8988T (cell line): ENCODE measurements around the gene POLH.
"Not testable (repeated sequence)": the region's sequence is repeated elsewhere in the genome, so short reads cannot be mapped to it uniquely, and the experiment has no call there.

Source experiments
- DNase-seq: peaks from one replicate; pipeline ENCODE4 v3.0.0; 2011

The POLH gene

GRCh38 chr6:43608310-43608763, 32.4 kb downstream of the POLH start:
- DNase-seq: no peak

- DNase-seq: no peak
These were observed 32.8 kb downstream of the POLH start for GRCh38 chr6:43608807-43609206.

DNA sequence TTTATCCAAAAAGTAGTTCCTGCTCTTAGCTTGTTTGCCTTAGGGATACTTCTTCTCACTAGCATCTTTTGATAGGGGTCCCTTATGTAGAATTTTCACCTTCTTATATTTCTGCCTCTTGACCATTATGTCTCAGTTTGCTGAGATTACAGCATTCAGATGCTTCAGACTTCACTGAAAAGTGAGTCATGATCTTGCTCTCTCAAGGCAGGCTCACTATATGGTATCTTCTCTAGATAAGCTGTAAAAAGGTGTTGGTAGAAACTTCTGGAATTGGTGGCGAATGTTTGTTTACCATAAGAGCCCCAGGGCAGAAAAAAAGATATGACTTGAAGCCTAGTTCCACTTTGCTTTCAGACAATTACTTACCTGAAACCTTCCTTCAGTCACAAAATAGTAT, 33.4 kb downstream of the POLH start:
- no peak for DNase-seq

DNA sequence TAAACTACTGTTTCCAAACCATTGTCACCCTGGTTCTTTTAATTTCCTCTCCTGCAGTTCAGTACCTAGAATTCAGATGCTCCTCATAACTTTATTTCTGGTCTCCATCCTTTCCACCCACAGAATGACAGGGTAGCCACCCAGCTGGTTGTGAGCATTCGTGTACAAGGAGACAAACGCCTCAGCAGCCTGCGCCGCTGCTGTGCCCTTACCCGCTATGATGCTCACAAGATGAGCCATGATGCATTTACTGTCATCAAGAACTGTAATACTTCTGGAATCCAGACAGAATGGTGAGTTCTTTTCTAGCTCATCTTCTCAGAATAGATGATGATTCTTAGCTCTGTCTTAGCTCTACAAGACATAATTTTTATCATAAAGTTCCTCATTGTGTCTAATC, 34.4 kb downstream of the POLH start:
- no peak for DNase-seq

- DNase-seq: no peak
These were observed 37.9 kb downstream of the POLH start for GRCh38 chr6:43613721-43614395.

GRCh38 chr6:43614396-43614730, 38.4 kb downstream of the POLH start:
- DNase-seq: no peak

- DNase-seq: no peak
These were observed 40.9 kb downstream of the POLH start for GRCh38 chr6:43616725-43617472.

GRCh38 chr6:43621078-43621835, 45.3 kb downstream of the POLH start:
- DNase-seq: no peak

- DNase-seq: no peak
These were observed 45.8 kb downstream of the POLH start for GRCh38 chr6:43621836-43622180.

GRCh38 chr6:43622541-43622940, 46.6 kb downstream of the POLH start:
- no peak for DNase-seq

DNA sequence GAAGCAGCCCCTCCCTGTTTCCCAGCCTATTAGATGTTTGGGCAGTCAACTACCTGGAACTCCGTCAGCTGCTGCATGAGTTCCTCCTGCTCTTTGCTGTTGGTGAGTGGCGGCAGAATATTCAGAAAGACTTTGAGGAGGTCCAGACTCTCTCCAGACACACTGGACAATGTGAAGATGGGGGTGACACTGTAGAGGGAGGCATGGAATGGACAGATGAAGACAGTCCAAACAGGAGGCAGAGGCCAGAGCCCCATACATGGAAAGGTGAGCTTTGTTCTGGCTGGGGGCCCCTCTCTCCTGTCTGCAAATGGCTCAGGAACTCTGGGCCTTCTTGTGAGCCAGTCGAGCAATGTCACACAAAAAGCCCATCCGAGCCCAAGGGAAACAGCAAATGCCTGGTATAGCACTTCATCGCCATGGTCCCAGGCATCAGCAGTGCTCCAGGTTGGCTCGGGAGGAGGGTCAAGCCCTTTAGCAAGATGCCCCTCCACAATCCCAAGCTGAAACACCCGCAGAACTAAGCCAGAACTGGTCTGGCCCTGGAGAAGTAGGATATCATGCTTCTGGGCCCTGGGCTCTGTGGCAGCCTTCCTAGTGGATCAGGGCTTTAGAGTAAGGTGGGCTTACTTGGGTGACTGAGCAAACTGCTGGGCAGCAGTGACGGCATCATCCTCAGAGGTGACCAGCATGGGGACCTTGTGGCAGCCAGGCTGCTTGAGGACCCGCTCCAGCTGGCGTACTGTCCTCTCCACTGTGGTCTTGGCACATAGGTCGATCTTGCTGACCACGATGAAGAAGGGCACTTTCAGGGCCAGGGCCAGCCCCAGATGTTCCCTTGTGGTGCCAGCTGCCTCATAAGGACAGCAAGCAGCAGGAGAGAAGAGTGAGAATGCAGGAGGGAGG, 48.1 kb downstream of the POLH start:
- no peak for DNase-seq

DNA sequence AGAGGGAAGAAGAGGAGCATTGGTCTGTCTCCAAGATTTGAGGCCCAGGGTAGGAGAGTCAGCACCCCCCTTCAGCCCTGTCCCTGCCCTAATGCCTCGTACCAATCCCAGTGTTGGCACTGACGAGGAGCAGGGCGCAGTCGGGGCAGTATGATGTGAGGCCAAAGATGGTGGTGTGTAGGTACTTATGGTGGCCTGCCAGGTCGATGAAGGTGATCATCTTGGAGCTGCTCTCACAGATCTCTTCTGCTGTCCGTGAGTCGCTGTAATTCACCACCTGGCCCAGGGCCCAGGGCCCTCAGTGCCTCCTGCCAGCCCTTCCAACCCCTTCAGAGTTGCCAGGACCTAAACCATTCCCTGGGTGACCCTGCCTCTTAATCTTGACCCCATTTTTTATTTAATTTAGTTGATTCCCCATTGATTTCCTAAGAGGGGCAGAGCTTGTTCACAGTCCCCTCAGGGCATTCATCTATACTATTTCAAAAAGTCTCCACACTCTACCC, 48.9 kb downstream of the POLH start:
- no peak for DNase-seq

GRCh38 chr6:43625393-43625992, 49.5 kb downstream of the POLH start:
- DNase-seq: no peak

GRCh38 chr6:43627008-43627825, 51.2 kb downstream of the POLH start:
- DNase-seq: no peak

DNA sequence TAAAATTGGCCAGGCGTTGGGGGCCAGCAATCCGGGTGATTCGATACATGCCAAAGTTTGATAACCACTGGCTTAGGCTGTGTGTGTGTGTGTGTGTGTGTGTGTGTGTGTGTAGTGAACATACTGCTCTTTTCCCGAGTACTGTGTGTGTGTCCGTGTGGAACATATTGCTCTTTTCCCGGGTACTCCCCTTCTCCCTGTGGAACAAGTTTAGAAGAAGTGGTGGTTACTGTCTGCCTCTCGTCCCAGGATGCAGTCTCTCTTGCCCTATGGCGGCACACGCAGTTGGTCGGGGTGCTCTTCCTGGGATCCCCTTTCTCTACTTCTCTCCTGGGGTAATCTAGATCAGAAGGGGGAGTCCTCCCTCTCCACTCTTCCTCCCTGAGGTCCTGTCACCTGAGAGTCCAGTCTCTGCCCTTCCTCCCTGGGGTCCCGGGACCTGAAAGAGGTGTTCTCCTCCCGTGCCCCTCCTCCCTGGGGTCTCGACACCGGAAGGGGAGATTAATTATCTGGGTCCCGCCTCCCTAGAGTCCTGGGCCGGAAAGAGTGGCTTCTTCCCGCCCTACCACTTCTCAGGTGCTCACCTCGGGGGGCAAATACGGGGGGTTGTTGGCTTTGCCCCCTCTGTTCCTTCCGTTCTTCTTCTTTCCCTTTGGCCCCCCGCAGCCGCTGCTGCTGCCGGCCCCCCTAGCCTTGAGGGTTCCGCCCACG, 52.6 kb downstream of the POLH start:
- DNase-seq: no peak

GRCh38 chr6:43629104-43629504, 53.1 kb downstream of the POLH start, which contains the start of gene GTPBP2:
Gene GTPBP2 (minus strand): TSS chr6:43629264. CDS start chr6:43629162, 102 bp downstream.
- peak; percentile 87 for DNase-seq

- peak; percentile 92 for DNase-seq
These were observed 53.7 kb downstream of the POLH start for GRCh38 chr6:43629505-43630300.

GRCh38 chr6:43630980-43631619, 55.1 kb downstream of the POLH start:
- no peak for DNase-seq

DNA sequence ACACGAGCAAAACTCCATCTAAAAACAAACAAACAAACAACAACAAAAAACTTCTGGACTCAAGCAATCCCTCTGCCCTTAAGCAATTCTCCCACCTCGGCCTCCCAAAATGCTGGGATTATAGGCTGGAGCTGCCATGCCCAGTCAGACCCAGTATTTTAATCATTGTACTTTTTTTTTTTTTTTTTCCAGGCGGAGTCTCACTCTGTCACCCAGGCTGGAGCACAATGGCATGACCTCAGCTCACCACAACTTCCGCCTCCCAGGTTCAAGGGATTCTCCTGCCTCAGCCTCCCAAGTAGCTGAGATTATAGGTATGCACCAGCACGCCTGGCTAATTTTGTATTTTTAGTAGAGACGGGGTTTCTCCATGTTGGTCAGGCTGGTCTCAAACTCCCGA, 57.0 kb downstream of the POLH start:
- DNase-seq: not testable (repeated sequence)
